Measurements from ENCODE around the gene FREM1.

FREM1 gene

DNA sequence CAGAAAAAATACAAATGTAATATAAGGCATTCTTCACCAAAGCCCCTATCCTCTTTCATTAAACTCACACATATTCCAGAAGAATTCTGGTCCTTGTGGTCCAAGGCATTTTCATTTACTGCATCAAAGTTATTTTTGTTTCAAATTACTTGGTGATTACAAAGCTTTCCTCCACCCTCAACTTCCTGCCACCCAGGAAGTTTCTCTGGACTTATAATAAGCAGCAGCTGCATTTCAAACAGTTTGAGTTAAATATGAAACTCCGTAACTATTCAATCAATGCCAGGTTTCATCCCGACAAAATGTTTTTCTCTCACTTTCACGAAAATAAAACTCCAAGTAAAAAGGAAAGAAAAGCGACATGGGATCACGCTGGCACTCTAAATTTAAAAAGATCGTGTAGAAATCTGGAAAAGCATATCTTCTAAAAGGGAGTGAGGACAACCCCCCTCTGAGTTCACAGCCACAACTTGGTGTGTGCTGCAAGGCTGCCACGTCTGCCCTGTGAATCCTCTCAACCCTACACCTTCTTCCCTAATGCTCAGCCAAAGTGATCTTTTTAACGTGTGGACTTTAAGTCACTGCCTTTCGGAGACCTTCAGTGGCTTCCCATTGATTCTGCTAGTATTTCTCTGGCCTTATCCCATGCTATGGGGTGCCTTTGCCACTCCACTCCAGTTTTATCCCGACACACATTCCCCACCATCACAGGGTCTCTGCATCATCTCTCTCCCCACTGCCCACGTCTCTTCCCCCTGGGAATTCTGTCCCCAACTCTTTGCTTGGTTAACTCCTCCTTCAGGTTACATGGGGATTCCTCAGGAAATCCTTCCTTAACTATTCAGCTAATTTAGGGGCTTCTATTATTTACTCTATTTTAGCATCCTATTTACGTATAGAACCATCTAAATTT is 96.6 kb downstream of the FREM1 start:
- DNase-seq (ENCODE audit: low read depth), result peak; percentile 68

DNA sequence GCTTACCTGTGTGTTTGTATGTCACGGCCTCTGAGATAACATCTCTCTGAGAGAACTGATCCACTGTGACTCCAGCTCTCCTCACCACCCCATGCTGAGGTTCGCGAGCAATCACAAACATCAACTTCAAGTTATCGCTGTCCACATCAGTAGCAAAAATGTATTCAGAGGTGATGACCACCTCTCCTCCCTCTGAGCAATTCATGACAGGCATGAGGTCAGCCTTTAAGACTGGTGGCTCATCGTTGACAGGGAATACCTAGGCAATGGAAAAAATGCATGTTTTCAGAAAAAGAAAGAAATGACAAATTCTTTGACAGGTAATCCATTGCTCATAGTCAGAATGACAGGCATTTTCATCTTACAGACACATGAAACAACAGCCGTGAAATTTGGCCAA is 97.4 kb downstream of the FREM1 start:
- peak; percentile 6 for DNase-seq (ENCODE audit: low read depth)

DNA sequence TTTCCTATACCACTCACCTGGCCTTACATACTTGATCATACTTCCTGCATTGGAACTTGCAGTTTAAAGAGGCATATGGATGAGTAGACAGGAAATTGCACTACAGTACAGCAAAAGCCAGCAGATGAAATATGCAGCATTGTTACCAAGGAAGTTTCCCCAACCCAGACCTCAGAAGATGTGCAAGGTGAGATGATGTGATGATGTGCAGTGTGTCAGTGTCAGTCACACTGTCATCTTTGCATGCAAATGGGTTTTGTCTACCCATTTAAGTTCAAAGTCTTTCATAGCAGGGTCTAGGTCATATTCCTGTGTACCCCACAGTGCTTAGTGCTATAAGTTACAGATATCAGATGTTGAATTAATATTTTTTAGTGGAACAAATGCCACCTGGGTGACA is 98.4 kb downstream of the FREM1 start:
- DNase-seq (ENCODE audit: low read depth), result no peak

DNA sequence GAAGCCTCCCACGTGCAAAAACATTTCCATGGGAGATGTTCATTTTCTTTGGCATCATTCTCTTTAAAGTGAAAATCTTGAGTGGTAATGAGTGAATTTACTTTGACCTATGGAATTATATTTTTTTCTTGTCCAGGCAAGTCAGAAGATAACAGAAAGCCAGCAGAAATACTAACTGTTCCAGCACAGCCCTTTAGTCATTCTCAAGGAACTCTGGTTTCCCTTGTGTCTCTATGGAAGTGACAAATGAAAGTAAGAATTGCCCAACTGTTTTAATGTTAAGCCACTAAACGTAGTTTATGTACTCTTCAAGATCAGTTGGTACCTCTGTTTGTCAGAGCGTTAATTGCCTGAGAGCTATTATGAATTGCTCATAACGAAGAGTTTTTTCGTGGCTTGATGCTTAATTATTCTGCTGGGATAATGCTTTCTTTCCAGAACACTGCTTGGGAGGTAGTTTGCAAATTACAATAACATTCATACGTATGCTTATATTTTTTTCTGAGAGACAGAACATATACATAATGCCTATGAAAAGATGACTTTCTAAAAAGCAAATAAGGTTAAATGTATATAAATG is 103.2 kb downstream of the FREM1 start:
- no peak for DNase-seq (ENCODE audit: low read depth)

DNA sequence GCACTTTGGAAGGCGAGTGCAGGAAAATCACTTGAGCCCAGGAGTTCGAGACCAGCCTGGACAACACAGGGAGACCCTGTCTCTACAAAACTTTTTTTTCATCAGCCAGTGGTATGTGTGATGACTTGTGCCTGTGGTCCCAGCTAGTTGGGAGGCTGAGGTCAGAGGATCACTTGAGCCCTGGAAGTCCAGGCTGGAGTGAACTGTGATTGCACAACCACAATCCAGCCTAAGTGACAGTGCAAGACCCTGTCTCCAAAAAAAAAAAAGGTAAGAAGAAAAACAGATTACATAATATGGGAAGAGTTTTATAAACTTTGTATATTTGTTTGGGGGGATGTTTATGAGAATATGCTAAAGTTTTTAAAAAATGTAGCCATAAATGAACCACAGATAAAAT is 111.2 kb downstream of the FREM1 start:
- no peak for DNase-seq (ENCODE audit: low read depth)

DNA sequence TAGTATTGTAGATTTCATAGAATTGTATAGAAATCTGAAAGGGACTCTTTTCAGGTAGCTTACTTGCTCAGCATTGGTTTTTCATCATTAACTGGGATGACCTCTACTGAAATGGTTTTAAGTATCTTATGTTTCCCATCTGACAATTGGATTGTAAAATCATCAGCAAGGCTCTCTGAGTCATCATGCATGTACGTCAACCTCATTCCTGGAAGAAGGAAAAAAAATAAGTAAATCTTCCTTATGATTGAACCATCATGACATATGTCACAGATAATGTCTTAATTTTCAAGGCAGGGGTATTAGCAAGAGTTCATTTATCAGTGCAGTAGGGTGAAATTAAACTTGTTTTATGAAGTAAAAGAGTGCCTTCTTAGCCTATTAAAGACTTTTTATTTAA is 112.8 kb downstream of the FREM1 start:
- DNase-seq (ENCODE audit: low read depth), result peak; percentile 30

DNA sequence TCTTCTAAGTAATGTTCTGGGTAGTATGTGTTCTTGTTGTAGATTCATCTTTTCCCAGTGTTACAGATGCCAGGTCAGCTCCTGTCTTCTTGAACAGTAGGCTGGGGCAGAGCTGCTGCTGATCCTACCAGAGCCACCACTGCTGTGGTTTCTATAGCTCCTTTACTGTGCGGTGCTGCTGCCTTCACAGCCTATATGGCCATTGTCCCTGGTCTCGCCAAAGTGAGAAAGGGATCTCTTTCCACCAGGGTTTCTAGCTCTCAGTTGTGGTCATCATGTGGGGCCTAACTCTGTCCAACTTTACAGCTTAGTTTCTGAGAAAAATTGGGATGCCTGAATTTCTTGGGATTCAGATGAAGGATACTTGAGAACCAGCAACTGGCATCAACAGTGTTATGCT is 116.8 kb downstream of the FREM1 start:
- no peak for DNase-seq (ENCODE audit: low read depth)

DNA sequence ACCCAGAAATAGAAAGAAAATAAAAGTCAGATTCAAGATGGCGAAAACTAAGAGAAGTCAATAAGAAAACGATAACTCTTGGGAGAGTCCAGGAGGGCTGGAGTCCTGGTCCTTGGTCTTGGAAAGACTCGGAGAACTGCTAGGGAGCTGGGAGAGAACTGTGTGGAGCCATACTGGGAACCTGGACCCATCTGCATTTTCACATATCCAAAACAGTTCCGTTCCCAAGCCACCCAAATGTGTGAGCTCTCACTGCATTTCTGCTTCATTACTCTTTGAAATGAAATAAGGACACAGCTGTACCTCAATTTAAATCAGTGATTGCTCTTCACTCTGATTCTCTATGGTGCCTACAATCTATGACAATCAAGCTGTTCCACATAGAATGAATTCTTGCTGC is 119.6 kb downstream of the FREM1 start:
- DNase-seq (ENCODE audit: low read depth), result no peak

DNA sequence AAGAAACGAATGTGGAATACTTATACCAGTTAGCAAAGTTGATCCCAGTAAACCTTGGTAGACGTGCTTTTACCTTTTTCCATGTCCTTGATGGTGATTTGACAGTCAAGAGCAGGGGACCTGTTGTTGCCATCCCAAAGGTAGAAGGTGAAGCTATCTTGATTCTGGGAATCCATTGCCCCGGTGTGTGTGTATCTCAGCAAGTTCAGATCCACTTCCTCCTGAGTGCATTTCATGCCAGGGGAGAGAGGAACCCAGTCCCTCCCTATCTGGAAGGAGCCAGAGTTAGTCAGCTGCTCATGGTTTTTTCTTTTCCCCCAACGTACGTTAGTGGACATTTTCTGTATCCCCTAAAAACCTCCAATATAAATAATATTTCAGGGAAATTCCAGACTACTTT is 121.4 kb downstream of the FREM1 start:
- no peak for DNase-seq (ENCODE audit: low read depth)

DNA sequence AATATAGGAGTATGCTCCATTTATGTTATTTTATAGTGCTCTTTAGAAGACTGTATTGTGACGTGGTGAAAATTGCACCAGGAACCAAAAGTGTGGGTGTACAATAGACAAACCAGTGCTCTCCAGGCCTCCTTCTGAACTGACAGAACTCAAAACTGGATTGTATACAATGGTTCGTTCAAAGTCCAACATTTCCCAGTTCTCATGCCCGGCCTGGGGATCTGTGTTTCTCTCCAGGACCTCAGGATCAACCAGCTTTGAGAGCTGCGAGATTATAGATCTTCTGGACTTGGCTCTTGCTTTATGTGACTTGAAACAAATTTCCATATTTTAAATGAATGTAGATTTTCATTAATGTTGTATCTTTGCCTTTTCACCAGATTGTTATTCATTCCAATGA is 126.9 kb downstream of the FREM1 start:
- no peak for DNase-seq (ENCODE audit: low read depth)

DNA sequence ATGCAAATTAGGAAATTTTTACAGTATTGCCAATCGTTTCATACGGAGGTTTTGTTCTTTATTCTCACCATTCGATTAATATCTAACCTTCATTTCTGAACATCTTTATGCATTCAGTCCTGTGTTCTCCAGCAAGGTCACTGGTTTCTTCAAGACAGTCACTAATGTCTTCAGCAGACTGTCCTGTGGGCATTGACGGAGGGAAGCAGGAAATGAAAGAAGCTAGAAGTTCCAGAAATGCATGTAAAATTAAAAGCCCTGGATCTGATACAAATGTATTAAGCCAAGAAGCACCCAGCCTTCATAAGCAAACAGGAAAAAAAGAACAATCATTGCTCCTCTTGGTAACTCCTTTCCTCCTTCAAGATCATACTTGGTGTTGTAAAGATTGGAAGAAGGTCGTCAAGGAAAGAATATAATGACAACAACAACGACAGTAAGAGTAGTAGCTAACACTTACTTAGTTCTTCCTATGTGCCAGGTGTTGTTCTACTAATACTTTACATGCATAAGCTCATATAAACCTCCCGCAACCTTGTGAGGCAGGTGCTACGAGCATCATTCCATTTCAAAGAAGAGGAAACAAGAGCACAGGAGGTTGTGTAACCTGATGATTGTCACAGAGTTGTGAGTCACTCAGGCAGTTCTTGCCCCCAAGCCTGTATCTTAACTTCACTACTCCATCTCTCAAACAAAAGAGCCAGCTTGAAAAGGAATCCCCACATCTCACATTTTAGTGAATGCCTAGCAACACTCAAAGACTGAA is 127.8 kb downstream of the FREM1 start:
- no peak for DNase-seq (ENCODE audit: low read depth)

DNA sequence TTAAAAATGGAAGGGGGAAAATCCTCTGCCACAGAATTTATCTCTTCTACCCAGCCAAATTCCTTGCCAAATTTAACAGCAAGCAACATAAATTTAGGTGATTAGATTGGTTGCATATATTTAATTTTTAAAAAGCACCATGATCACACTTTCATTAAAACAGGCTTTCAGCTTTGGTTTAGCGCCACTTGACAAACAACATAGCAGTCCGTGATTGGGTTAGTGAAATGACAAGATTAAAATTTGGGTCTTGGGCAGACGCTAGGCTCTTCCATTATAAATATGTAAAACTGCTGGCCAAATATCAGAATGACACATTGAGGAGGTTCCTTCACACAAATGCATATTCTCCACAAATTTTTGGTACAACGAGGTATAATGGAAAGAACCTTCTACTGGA is 129.5 kb downstream of the FREM1 start:
- no peak for DNase-seq (ENCODE audit: low read depth)

DNA sequence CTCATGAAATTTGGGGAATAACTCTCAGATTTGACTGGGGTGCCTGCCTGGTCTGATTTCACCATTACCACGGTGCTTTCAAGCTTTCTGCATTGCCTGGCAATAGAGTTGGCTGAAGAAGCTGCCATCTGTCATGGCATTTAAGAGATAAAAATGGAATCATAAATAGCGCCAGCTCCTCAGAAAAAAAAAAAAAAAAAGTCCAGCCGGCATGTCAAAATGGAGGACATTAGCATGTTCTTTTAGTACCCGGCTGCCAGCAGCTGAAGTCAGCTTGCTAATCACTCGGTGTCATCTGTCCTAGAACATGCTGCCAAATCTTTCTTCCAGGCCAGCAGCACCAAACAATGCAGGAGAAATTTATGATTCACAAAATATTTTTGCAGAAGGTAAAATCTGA is 130.0 kb downstream of the FREM1 start:
- DNase-seq (ENCODE audit: low read depth), result no peak

DNA sequence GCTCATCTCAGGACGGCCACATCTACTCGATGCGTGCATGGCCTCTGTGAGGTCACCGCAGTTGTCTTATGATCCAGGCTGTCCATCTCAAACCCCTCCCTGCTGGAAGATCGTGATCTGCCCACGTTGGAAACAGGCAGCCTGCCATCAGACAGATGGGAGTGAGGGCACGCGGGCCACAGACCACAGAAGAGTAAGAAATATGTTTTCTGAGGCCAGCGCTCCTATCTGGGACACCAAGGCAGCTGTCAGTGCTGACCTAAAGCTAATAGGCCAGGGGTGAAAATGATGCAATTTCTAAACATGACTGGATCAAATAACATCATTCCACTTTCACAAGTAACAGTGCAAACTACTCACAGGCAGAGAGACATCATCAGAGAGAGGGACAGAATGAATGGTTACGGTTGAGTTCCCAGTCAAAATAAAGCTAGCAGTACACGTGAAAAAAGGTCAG is 130.6 kb downstream of the FREM1 start:
- no peak for DNase-seq (ENCODE audit: low read depth)

DNA sequence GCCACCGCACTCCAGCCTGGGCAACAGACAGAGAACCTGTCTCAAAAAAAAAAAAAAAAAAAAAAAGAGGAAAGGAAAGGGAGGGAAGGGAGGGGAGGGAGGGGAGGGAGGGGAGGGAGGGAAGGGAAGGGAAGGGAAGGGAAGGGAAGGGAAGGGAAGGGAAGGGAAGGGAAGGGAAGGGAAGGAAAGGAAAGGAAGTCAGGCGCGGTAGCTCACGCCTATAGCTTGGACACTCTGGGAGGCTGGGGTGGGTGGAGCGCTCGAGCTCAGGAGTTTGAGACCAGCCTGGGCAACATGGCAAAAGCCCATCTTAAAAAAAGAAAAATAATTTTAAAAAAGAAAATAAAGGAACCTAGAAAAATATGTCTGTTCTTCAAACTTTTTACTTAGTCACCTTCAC is 131.7 kb downstream of the FREM1 start:
- no peak for DNase-seq (ENCODE audit: low read depth)

DNA sequence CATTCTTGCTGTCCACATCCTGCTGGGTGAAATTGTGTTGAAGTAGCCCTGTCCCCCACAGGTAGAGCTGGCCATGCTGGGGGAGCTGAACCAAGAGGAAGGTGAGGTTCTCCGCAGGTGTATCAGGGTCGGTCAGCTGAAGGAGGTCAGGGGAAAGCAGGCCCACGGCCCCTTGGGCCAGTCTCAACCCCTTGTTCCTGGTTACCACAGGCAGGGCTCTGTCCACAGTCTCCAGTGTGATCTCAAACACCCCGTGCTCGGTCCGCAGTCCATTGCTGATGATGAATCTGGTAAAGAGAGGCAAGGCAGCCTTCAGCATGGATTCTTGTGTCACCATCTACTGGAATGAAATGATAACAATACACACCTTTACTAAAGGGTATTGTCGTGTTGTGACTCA is 134.3 kb downstream of the FREM1 start:
- DNase-seq (ENCODE audit: low read depth), result no peak

DNA sequence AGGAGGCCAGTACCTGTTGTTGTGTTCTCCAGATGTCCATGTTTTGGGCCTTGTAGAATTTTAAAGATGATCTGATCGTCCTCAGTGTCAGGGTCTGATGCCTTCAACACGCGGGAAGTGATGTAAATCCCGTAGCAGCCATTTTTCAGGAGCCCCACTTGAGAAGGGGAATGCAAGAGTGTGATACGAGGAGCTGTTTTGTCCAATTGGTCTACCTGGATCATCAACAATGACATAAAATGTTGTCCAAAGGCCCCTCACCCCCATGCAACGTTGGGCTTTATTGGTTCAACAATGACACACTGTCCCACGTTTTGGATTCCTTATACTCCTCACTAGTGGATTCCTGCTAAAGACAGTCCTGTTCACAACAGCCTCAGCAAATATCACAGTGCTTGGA is 139.6 kb downstream of the FREM1 start:
- DNase-seq (ENCODE audit: low read depth), result no peak

DNA sequence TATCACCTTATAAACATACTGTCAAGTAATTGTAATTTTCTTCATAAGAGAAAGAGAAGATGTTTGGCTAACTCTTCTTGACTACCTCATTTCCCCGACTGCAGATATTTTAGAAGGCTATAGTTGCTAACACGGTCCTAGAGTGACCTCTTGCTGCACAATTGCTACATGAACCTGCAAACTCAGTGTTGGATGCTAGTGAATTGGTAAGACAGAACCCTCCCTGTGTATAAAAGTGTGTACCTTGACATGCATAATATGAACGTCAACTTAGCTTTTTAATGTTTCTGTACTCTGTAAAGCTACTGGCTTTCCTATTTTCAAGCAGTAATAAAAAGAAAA is 141.0 kb downstream of the FREM1 start:
- DNase-seq (ENCODE audit: low read depth), result peak; percentile 22

DNA sequence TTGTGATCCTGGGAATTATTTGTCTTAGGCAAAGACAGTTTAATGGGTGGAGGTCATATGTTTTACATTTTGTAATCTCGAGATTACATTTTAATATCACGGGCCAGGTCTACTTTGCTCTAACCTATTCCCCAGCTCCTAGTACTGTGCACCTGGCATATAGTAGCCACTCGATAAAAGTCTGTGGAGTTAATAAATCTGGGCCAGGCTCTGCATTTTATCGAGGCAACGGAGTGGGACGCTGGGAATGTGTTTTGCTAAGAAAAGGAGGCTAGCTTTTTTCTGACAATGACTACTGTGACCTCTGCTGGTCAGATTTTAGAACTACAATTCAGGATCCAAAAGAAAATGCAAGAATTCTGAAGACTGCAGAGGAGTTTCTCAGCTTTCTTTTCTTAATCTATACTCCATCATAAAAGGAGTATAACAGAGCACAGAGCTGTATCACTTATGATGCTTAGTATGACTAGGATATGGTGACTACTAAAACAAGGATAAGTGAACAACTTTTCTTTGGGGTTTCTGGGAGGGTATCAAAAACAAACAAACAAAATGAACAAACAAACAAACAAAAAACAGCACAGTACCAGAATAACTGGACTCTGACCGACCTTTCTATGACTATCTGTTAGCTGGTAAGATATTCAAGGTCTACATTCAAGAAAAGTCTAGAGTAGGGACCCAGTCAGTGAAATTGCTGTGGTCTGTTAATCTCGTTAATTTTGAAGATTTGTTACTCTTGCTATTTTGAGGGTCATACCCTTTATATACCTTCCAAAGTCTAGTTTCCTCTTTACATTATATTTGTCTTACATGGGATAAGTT is 141.6 kb downstream of the FREM1 start:
- peak; percentile 66 for DNase-seq (ENCODE audit: low read depth)

DNA sequence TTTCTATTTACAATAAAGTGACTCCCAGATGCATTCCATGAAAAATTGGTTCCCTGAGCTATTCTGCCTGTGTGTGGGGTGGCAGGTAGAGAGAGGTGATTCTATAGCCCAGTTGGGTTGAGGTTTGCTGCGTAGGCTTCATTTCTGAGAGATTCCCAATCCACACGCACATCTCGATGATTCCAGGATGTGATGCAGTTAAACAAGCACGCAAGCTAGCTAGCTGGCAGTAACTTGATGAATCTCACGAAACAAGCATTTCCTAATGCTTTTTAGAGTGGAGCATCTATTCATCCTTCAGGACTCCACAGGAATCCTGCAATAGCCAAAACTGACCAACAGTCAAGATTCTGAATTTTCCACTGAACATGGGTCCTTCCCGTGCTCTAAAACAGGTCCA is 143.9 kb downstream of the FREM1 start:
- DNase-seq (ENCODE audit: low read depth), result peak; percentile 71

DNA sequence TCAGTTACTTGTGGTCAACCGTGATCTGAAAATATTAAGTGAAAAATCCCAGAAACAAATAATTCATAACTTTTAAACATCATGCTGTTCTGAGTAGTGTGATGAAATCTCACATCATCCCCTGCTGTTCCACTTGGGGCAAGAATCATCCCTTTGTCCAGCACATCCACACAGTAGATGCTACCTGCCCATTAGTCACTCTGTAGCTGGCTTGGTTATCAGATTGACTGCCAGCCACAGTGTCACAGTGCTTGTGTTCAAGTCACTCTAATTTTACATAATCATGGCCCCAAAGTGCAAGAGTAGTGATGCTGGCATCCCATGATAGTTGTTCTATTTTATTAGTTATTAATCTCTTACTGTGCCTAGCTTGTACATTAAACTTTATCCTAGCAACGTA is 148.6 kb downstream of the FREM1 start:
- DNase-seq (ENCODE audit: low read depth), result no peak

DNA sequence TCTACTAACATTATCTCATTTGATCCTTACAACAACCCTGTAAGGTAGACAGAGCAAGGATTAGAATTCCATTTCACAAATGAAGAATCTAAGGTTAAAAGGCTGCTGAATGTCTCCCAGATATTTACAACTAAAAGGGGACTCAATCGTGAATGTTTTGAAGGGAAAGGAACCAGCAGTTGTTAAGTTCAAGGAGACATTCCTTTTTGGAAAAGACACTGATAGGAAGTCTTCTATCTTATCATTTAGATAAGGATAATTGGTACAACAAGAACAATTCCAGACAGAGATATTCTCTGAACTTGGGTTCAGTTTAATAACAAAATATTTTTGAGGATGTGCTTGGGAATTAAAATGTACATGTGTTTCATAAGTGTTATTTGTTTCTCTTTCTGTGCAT is 150.2 kb downstream of the FREM1 start:
- no peak for DNase-seq (ENCODE audit: low read depth)

Data from EH (cell line).